Small intestine (tissue), 7 donors: ENCODE data around the gene RAPGEF2. TPM values are rescaled to one million over a fixed set of nuclear protein-coding genes. Genes with fewer than 3 reads are reported as not detected.
"Not testable (repeated sequence)": the region's sequence is repeated elsewhere in the genome, so short reads cannot be mapped to it uniquely, and the experiment has no call there.

ENCODE experiments used
- DNase-seq, 2 donors: peaks; one replicate each; pipeline versions ENCODE4 v3.0.0 to v3.0.0-alpha.2; 2013
- FAIRE-seq: peaks from 2 replicates; lab custom pipeline; 2012; peaks lifted over from hg19 to GRCh38; lab: Jason Lieb, UNC
- H3K27ac ChIP-seq, 3 donors: one replicate each; pipeline ENCODE4 v1.5.1; 2013; ENCODE audit warnings: low read length in 2 of 3, mild to moderate bottlenecking in 2 of 3, control low read depth in 1 of 3, inconsistent platforms in 1 of 3, low read depth in 1 of 3, moderate library complexity in 1 of 3
- H3K27me3 ChIP-seq, 3 donors: one replicate each; pipeline ENCODE4 v1.6.1; 2013; ENCODE audit warnings: low read length in 3 of 3, inconsistent platforms in 1 of 3; ENCODE audit not compliant: control insufficient read depth in 3 of 3, insufficient read depth in 3 of 3
- H3K36me3 ChIP-seq, 3 donors: one replicate each; pipeline ENCODE4 v1.6.1; 2013; ENCODE audit warnings: low read length in 3 of 3, inconsistent platforms in 1 of 3, low read depth in 1 of 3, mild to moderate bottlenecking in 1 of 3, moderate library complexity in 1 of 3; ENCODE audit not compliant: control insufficient read depth in 3 of 3, insufficient read depth in 2 of 3
- H3K4me1 ChIP-seq, 3 donors: one replicate each; pipeline ENCODE4 v1.6.1; 2013; ENCODE audit warnings: low read length in 2 of 3, inconsistent platforms in 1 of 3, low read depth in 1 of 3, mild to moderate bottlenecking in 1 of 3, moderate library complexity in 1 of 3; ENCODE audit not compliant: control insufficient read depth in 3 of 3, insufficient read depth in 2 of 3
- H3K4me3 ChIP-seq, 3 donors: one replicate each; pipeline ENCODE4 v1.5.1; 2013; ENCODE audit warnings: low read length in 3 of 3, control low read depth in 1 of 3, inconsistent platforms in 1 of 3, low read depth in 1 of 3, mild to moderate bottlenecking in 1 of 3, moderate library complexity in 1 of 3
- H3K9me3 ChIP-seq, 2 donors: one replicate each; pipeline ENCODE4 v1.6.1; 2013; ENCODE audit warnings: low read depth in 1 of 2, low read length in 1 of 2; ENCODE audit not compliant: control insufficient read depth in 2 of 2, insufficient read depth in 1 of 2
- WGBS, 3 donors: extraction: QIAGEN DNeasy Blood & Tissue Kit; methylation state at CpG; one replicate each; pipeline ENCODE4 v1.1.7; 2013; 5-methylcytosine and 5-hydroxymethylcytosine counted together
- polyA plus RNA-seq, 4 donors: library from polyadenylated mRNA; stranded (reverse) in 3 of 4; unstranded in 1 of 4; fragments of 200-250 nt in 3 of 4; fragments of 120-200 nt in 1 of 4; gene quantifications; one replicate each; pipeline versions ENCODE4 v1.2.1 to v1.2.3, GENCODE V29; 2013
- donor health status: healthy with polysubstance abuse.
- donor health status: control.
- donor health status: control.
- donor health status: Bipolar disorder and iron deficiency.
- donor health status: healthy.

Gene RAPGEF2
- polyA plus RNA-seq, 4 donors, result 7.6 to 49.5 (median 11.8) TPM

DNA sequence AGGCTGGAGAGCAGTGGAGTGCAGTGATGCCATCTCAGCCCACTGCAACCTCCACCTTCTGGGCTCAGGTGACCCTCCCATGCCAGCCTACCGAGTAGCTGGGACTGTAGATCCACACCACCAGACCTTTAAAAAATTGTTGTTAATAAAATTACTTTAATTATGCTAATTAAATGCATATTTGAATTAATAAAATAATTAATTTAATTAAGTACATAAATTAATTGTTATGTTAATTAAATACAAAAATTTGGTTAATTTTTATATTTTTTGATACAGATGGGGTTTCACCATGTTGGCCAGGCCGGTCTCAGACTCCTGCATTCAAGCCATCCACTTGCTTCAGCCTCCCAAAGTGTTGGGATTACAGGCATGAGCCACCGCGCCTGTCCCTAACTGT is 12.6 kb upstream of the RAPGEF2 start:
- FAIRE-seq (no peak), DNase-seq (no peak)
- WGBS, 3 donors, result 88 to 92% (median 92%) methylated on average over 4 of the region's 4 CpGs
- Histone ChIP-seq H3K27me3 (no peaks in the 10 kb centered on the region), H3K36me3 (no peaks in the 10 kb centered on the region), H3K27ac (no peak overlapping the region), H3K4me1 (no peaks in the 10 kb centered on the region), H3K9me3 (no peaks in the 10 kb centered on the region), H3K4me3 (no peak overlapping the region)

DNA sequence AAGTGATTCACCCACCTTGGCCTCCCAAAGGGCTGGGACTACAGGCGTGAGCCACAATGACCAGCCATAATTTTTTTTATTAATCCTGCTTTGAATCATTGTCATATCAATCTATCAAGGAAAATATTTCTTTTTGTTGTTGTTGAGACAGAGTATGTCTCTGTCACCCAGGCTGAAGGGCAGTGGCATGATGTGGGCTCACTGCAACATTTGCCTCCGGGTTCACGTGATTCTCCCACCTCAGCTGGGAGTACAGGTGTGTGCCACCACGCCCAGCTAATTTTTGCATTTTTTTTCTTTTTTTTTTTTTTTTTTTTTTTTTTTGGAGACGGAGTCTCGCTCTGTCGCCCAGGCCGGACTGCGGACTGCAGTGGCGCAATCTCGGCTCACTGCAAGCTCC is 8.7 kb upstream of the RAPGEF2 start:
- not testable (repeated sequence) for FAIRE-seq, DNase-seq
- WGBS, 3 donors, result 81 to 88% (median 86%) methylated on average over 4 of the region's 11 CpGs

DNA sequence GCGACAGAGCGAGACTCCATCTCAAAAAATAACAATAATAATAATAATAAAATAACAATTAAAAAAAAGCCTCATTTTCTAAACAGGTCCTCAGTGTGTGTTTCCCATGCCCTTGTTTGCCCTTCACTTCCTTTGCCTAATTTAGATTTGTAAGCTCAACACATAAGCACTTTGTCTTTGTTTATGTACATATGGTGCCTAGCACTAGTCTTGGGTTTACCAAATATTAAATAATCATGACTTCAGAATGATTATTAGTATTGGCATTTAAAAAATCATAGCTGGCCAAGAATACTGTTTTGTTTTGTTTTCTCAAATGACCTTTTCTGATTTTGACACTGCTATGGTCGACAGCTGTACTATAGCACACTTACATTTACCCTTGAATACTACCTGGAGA is 6.4 kb upstream of the RAPGEF2 start:
- H3K36me3 ChIP-seq, result no peaks in the 10 kb centered on the region
- H3K27me3 ChIP-seq, result peaks cover 0 to 4% (median 0%) of the 10 kb centered on the region in 3 donors
- DNase-seq (no peak), FAIRE-seq (no peak)
- H3K27ac ChIP-seq, result no peak overlapping the region
- no peaks in the 10 kb centered on the region for H3K4me1 ChIP-seq
- WGBS, 3 donors, result 78 to 88% (median 82%) methylated on average over 3 of the region's 3 CpGs
- H3K4me3 ChIP-seq, result no peak overlapping the region
- H3K9me3 ChIP-seq, result no peaks in the 10 kb centered on the region

More for the DNA sequence above, 8.7 kb upstream of the RAPGEF2 start:
- not testable (repeated sequence) for H3K27me3 ChIP-seq, H3K36me3 ChIP-seq, H3K4me1 ChIP-seq, H3K4me3 ChIP-seq, H3K27ac ChIP-seq, H3K9me3 ChIP-seq

GRCh38 chr4:159097144-159097543 is 5.7 kb upstream of the RAPGEF2 start:
- Histone ChIP-seq H3K36me3 (no peaks in the 10 kb centered on the region), H3K4me1 (no peaks in the 10 kb centered on the region), H3K9me3 (no peaks in the 10 kb centered on the region), H3K27ac (no peak overlapping the region), H3K27me3 (peaks cover 0 to 8% (median 0%) of the 10 kb centered on the region in 3 donors), H3K4me3 (no peak overlapping the region)
- 73 to 85% (median 79%) methylated on average over 1 of the region's 1 CpG for WGBS, 3 donors
- FAIRE-seq (no peak), DNase-seq (no peak)

DNA sequence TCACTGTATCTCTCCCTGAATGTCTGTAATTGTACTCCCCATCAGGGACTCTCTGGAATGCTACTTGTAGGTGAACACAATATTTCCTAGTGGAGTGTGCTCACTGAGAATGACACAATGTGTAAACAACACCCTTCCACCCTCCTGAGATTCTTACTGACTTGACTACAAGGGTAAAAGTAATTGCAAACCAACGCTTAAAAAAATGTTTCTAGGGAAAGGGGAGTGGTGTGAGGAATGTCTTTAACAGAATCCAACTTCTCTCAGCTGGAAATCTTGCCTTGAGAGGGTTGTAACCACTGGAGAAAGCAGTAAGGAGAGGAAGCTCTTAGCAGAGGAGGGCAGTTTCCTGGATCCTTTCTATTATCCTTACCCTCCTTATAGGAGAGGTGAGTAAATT is 5.1 kb upstream of the RAPGEF2 start:
- Histone ChIP-seq H3K27me3 (peaks cover 0 to 10% (median 0%) of the 10 kb centered on the region in 3 donors), H3K4me3 (no peak overlapping the region), H3K27ac (no peak overlapping the region), H3K4me1 (no peaks in the 10 kb centered on the region), H3K36me3 (no peaks in the 10 kb centered on the region), H3K9me3 (no peaks in the 10 kb centered on the region)
- DNase-seq (peak in 1 of 2 donors; percentile 8), FAIRE-seq (no peak)
- 13 to 31% (median 28%) methylated on average over 1 of the region's 1 CpG for WGBS, 3 donors

DNA sequence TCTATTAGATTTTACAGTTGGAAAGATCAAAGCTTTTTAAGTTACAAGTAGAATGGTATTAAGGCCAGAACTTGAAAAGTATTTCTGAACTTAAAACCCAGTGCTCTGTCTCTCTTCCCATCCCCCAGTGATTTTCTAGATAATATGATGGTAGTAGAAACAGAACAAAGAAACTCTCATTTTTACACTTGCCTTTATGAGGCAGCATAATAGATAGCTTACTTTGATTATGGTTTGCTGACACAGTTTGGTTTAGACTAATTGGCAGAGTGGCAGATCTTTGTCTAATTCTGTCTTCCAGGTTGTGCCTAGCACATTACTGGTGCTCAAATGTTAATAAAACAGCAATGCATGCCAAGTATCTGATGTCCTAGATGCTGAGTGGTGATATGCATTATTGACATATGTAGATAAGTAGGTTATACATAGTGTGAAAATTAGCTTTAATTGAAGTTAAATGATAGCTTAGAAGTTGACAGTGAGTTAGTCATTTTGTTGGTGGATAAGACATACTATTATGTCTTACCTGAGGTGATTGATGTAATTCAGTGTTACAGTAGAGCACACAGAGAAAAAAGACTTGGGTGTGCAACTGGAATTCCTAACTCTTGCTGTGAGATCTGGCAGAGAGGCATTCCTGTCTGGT is 4.3 kb upstream of the RAPGEF2 start:
- no peaks in the 10 kb centered on the region for H3K36me3 ChIP-seq
- DNase-seq (no peak), FAIRE-seq (no peak)
- H3K4me3 ChIP-seq, result no peak overlapping the region
- no peak overlapping the region for H3K27ac ChIP-seq
- no peaks in the 10 kb centered on the region for H3K9me3 ChIP-seq
- peaks cover 0 to 10% (median 0%) of the 10 kb centered on the region in 3 donors for H3K27me3 ChIP-seq
- no peaks in the 10 kb centered on the region for H3K4me1 ChIP-seq

- Histone ChIP-seq H3K4me3 (peak overlapping the region in 2 of 3 donors; percentile 56 to 87), H3K4me1 (peaks cover 0 to 10% (median 4%) of the 10 kb centered on the region in 3 donors), H3K36me3 (no peaks in the 10 kb centered on the region), H3K27me3 (peaks cover 0 to 10% (median 0%) of the 10 kb centered on the region in 3 donors), H3K27ac (peak overlapping the region in 2 of 3 donors; percentile 47 to 60), H3K9me3 (no peaks in the 10 kb centered on the region)
- 34% methylated on average over 14 of the region's 14 CpGs for WGBS, 3 donors
- DNase-seq (no peak), FAIRE-seq (no peak)
Observed at GRCh38 chr4:159101988-159102621, 774 bp upstream of the RAPGEF2 start.

GRCh38 chr4:159103384-159103990 is 608 bp downstream of the RAPGEF2 start:
- Histone ChIP-seq H3K4me1 (peaks cover 0 to 10% (median 4%) of the 10 kb centered on the region in 3 donors), H3K27ac (peak overlapping the region; percentile 96 to 99 (median 97)), H3K4me3 (peak overlapping the region; percentile 87 to 95 (median 87)), H3K9me3 (no peaks in the 10 kb centered on the region), H3K27me3 (peaks cover 0 to 10% (median 0%) of the 10 kb centered on the region in 3 donors), H3K36me3 (no peaks in the 10 kb centered on the region)
- FAIRE-seq (no peak), DNase-seq (peak; percentile 32 to 76)
- 0 to 5% (median 1%) methylated on average over 23 to 72 of the region's 72 CpGs for WGBS, 3 donors
